Measurements from ENCODE around the gene ZMYND11.
"Not testable (repeated sequence)": the region's sequence is repeated elsewhere in the genome, so short reads cannot be mapped to it uniquely, and the experiment has no call there.

ZMYND11 gene

DNA sequence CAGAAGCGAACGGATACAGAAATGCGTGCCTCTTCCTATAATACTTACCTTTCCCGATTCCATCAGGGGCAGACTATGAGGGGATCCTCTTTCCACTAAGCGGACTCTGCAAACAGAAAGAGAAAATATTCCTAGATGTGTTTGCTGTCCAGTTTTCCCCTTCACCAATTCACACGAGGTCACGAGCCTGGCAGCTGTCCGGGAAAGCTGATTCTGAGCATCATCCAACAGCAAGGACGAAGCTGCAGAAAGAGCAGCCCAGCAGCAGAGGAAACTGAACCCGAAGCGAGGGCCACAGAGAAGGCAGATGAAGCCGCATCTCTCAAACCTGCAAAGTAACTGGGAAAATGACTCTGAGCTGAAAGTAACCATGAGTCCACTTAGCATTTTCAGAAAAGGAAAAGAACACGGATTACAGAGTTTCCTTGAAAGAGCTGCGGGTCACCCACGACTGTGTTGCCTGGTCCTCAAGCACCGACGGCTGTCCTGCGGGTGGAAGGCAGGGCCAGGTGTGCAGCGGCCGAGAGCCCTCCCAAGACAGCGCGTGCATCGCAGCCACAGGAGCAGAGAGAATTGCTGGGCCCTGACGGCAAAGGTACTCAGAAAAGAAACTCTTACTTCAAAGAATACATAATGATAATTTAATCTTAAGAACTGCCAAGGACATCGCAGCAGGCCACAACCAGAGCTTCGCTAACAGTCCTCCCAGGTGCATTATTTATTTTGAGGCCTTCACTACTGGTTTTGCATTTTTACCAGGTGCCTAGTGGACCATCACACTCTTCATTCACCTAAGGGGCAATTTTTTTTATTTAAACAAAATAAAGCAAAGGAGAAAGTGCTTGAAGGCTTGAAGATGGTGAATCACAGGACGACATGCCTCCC is 153.3 kb downstream of the ZMYND11 start:
- FAIRE-seq = peak; percentile 17
- no peak for TF ChIP-seq TAF1 (IDR thresholded peaks at IDR 0.05; ENCODE audit: borderline replicate concordance, low read depth, low read length)
- no peak for TF ChIP-seq POLR2A (IDR thresholded peaks at IDR 0.05; ENCODE audit: low read depth, low read length)
- TF ChIP-seq POLR2AphosphoS5 (IDR thresholded peaks at IDR 0.05; ENCODE audit: low read depth, low read length) = no peak
- DNase-seq (ENCODE audit: insufficient read length) = no peak

DNA sequence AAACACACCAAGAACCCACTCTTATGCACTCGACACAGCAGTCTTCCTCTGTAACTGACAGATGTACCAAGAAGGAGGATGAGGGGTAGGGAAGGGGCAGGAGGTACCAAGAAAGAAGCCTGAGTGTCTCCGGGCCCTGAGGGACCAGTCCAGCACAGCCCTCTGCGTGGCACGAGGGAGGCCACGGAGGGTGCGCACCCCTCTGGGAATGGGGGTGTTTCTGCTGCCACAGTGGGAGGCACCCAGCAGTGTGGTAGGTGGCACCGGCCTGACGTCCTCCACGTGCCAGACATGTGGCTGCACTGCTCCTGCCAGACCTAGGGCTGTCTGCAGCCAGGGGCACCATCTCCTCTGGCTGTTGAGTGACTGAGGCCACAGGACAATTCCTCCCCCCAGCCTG is 154.3 kb downstream of the ZMYND11 start:
- DNase-seq (ENCODE audit: insufficient read length) (no peak), FAIRE-seq (no peak)
- TF ChIP-seq TAF1 (IDR thresholded peaks at IDR 0.05; ENCODE audit: borderline replicate concordance, low read depth, low read length) (no peak), POLR2AphosphoS5 (IDR thresholded peaks at IDR 0.05; ENCODE audit: low read depth, low read length) (no peak), POLR2A (IDR thresholded peaks at IDR 0.05; ENCODE audit: low read depth, low read length) (no peak)

DNA sequence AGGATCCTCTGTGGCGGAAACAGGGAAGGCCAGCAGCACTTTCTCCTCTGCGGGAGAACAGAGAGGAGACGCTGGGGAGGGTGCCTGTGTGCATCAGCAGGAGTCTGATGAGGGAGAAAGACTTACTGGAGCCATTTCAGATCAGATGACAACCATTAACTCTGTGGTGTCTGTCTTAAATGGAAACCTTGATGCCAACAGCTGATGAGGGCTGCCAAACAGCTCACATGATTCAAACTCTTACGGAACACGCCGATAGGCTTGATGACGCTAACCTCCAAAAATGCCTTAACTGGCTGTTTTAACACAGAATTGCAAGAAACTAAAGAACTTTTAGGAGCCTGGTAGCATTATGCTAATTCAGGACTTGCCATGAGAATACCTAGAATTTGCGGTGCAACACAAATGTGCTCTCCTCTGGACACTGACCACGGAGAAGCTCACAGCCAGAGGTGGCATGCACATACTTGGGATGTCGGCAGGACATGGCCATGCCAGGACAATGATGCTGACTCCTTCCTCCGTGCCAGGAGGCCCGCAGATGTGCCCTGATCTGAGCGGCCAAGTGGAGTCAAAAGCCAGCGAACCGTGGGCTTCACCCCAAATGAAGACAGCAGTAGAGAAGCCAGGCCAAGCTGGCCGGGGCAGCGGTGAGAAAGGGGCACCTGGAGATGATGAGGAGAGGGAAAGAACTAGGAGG is 154.9 kb downstream of the ZMYND11 start:
- TF ChIP-seq POLR2AphosphoS5 (IDR thresholded peaks at IDR 0.05; ENCODE audit: low read depth, low read length) (no peak), POLR2A (IDR thresholded peaks at IDR 0.05; ENCODE audit: low read depth, low read length) (no peak), TAF1 (IDR thresholded peaks at IDR 0.05; ENCODE audit: borderline replicate concordance, low read depth, low read length) (no peak)
- no peak for DNase-seq (ENCODE audit: insufficient read length)
- no peak for FAIRE-seq

DNA sequence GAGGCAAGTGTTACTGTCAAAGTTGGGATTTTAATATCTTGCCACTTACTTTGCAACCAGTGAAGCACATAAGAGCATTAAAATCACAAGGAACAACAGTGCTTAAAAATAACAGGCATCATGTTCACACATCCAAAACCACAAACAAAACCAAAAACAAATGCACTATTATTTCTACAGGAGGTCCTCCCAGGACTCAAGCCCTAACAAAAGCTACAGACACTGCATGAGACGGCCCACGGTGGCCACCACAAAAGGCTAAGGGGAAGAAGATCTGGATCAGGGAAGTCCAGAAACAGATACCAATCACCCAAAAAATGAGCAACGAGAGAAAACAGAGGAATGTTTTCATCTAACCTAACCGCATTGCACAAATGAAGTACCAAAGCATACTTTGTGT is 158.4 kb downstream of the ZMYND11 start:
- no peak for TF ChIP-seq POLR2A (IDR thresholded peaks at IDR 0.05; ENCODE audit: low read depth, low read length)
- TF ChIP-seq POLR2AphosphoS5 (IDR thresholded peaks at IDR 0.05; ENCODE audit: low read depth, low read length) = no peak
- TF ChIP-seq TAF1 (IDR thresholded peaks at IDR 0.05; ENCODE audit: borderline replicate concordance, low read depth, low read length) = no peak
- DNase-seq (ENCODE audit: insufficient read length) = no peak
- no peak for FAIRE-seq

DNA sequence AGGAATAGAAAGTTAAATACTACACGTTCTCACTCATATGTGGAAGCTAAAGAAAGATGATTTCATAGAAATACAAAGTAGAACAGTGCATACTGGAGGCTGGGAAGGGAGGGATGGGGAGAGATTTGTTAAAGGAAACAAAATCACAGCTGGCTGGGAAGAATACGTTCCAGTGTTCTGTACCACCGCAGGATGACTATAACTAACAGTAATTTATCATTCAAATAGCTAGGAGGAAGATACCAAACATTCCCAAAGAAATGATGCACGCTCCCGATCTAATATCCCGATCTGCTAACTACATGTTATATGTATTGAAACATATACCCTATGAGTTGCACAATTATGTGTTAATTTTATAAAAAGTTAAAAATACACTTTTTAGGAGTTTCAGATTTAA is 162.3 kb downstream of the ZMYND11 start:
- FAIRE-seq = no peak
- no peak for DNase-seq (ENCODE audit: insufficient read length)
- TF ChIP-seq POLR2A (IDR thresholded peaks at IDR 0.05; ENCODE audit: low read depth, low read length) (no peak), POLR2AphosphoS5 (IDR thresholded peaks at IDR 0.05; ENCODE audit: low read depth, low read length) (no peak)

DNA sequence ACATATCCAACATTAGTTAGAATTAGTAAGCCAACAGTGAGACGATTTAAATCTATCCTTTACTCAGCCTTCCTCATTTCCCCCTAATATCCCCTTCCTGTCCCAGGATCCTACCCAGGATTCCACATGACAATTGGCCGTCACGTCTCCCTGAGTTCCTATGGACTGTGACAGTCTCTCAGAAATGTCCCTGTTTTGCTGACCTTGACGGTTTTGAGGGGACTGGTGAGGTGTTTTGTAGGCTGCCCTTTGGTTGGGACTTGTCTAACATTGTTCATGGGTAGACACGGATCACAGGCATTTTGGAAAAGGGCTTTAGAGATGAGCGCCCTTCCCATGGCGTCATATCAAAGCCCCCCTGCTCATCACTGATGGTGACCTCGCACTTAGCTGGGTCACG is 162.8 kb downstream of the ZMYND11 start:
- no peak for FAIRE-seq
- no peak for DNase-seq (ENCODE audit: insufficient read length)
- TF ChIP-seq POLR2A (IDR thresholded peaks at IDR 0.05; ENCODE audit: low read depth, low read length) (no peak), TAF1 (IDR thresholded peaks at IDR 0.05; ENCODE audit: borderline replicate concordance, low read depth, low read length) (no peak), POLR2AphosphoS5 (IDR thresholded peaks at IDR 0.05; ENCODE audit: low read depth, low read length) (no peak)

DNA sequence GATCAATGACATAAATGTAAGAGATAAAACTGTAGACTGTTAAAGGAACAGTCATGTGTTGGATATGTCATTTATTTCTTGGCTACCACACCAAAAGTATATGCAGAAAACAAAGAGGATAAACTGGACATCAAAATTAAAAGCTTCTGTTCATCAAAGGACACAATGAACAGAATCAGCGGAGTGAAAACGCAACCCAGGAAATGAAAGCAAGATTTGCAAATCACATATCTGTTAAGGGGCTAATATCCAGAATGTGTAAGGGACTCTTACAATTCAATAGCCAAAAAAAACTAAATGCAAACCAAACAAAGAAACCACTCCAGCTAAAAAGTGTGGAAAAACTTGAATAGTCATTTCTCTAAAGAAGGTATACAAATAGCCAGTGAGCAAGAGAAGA is 164.3 kb downstream of the ZMYND11 start:
- TF ChIP-seq TAF1 (IDR thresholded peaks at IDR 0.05; ENCODE audit: borderline replicate concordance, low read depth, low read length) (no peak), POLR2AphosphoS5 (IDR thresholded peaks at IDR 0.05; ENCODE audit: low read depth, low read length) (no peak)
- FAIRE-seq (no peak), DNase-seq (ENCODE audit: insufficient read length) (no peak)

DNA sequence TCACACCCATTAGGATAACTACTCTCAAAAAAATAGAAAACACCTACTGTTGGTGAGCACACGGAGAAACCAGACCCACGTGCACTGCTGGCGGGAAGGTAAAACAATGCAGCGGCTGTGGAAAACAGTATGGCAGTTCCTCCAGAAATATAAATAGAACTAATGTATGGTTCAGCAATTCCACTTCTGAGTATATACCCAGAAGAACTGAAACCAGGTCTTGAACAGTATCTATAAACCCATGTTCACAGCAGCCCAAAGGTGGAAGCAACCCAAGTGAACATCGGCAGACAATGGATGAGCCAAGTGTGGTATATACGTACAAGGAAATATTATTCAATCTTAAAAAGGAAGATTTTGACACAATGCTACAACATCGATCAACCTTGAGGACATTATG is 164.7 kb downstream of the ZMYND11 start:
- DNase-seq (ENCODE audit: insufficient read length) (no peak), FAIRE-seq (peak; percentile 81)
- no peak for TF ChIP-seq POLR2AphosphoS5 (IDR thresholded peaks at IDR 0.05; ENCODE audit: low read depth, low read length)
- no peak for TF ChIP-seq TAF1 (IDR thresholded peaks at IDR 0.05; ENCODE audit: borderline replicate concordance, low read depth, low read length)
- TF ChIP-seq POLR2A (IDR thresholded peaks at IDR 0.05; ENCODE audit: low read depth, low read length) = no peak

DNA sequence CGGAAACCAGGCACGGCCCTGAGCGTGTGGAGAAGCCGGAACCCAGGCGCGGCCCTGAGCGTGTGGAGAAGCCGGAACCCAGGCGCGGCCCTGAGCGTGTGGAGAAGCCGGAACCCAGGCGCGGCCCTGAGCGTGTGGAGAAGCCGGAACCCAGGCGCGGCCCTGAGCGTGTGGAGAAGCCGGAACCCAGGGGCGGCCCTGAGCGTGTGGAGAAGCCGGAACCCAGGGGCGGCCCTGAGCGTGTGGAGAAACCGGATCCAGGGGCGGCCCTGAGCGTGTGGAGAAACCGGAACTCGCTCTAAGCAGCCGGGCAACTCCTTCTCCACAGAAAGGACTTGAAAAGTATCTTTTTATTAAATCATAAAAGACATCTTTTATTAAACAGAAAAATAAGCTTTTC is 165.3 kb downstream of the ZMYND11 start:
- not testable (repeated sequence) for FAIRE-seq; DNase-seq (ENCODE audit: insufficient read length)

DNA sequence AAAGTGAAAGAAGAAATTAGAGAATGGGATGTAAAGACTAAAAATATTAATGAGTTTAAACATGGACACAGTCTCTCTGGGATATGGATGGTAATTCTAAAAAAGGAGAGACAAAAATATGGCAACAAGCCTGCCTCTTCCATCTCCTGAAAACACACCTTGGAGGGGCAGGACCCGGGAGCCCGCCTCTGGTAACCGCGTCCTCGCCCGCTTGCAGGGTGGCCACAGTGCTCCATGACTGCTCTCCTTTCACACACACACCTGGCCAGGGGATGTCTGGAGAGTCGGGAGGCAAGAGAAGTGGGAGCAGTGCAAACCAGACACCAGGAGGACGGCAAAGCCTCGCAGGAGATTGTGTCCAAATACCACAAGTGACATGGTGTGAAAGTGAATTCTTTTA is 166.3 kb downstream of the ZMYND11 start:
- DNase-seq (ENCODE audit: insufficient read length) (no peak), FAIRE-seq (no peak)
- TF ChIP-seq POLR2AphosphoS5 (IDR thresholded peaks at IDR 0.05; ENCODE audit: low read depth, low read length) (no peak), TAF1 (IDR thresholded peaks at IDR 0.05; ENCODE audit: borderline replicate concordance, low read depth, low read length) (no peak)

Measured in GM12892 (cell line).